K562 (cell line): ENCODE data around the gene PIANP.

Source experiments
- ARHGAP35 ChIP-seq: fragments of 450-650 bp; IDR thresholded peaks from 2 replicates; pipeline ENCODE4 v1.6.1; 2018; ENCODE audit not compliant: partially characterized antibody
- NR2C2 ChIP-seq, 2 experiments: fragments of 200-800 bp in 1 of 2; sonication (Bioruptor generic) in 1 of 2; sonication (generic) in 1 of 2; formaldehyde crosslinking in 1 of 2; IDR thresholded peaks; 2 replicates each; pipeline versions ENCODE4 v1.6.1 to v1.8.0; 2016 to 2022; ENCODE audit warnings: mild to moderate bottlenecking in 1 of 2, missing compliant biosample characterization in 1 of 2, missing genetic modification characterization in 1 of 2, missing genetic modification reagents in 1 of 2
- POLR2A ChIP-seq: fragments of 450-650 bp; conservative IDR thresholded peaks from 2 replicates; pipeline ENCODE4 v1.6.1; 2016
- POLR2AphosphoS5 ChIP-seq: IDR thresholded peaks from 2 replicates; pipeline ENCODE4 v1.6.1; 2011; ENCODE audit warnings: mild to moderate bottlenecking, low read depth, low read length, moderate library complexity; ENCODE audit not compliant: control insufficient read depth, insufficient read depth
- SIN3A ChIP-seq, 2 experiments: fragments of 150-350 bp in 1 of 2; IDR thresholded peaks; 2 replicates each; pipeline ENCODE4 v1.6.1; 2011 to 2016; ENCODE audit warnings: borderline replicate concordance in 2 of 2, low read depth in 2 of 2, low read length in 2 of 2, mild to moderate bottlenecking in 2 of 2, moderate library complexity in 2 of 2; ENCODE audit not compliant: control insufficient read depth in 1 of 2
- SRSF1 ChIP-seq: fragments of 200-400 bp; formaldehyde crosslinking; IDR thresholded peaks from 2 replicates; pipeline ENCODE4 v1.6.1; 2017; ENCODE audit warnings: mild to moderate bottlenecking, low read depth, low read length, moderate library complexity
- TAF1 ChIP-seq: IDR thresholded peaks from 2 replicates; pipeline ENCODE4 v1.6.1; 2011; ENCODE audit warnings: mild to moderate bottlenecking, low read length, moderate library complexity; ENCODE audit not compliant: insufficient read depth, control insufficient read depth, severe bottlenecking; ENCODE audit errors: extremely low read depth
- XRCC4 ChIP-seq: IDR thresholded peaks from one replicate; pipeline ENCODE4 v1.6.1; 2011; ENCODE audit not compliant: insufficient read depth, insufficient read length; ENCODE audit errors: extremely low read depth
- TF ChIP-seq, protein P1 (sequence below): sonication (generic); formaldehyde crosslinking; IDR thresholded peaks from 2 replicates; pipeline ENCODE4 v1.8.0; 2022; ENCODE audit warnings: mild to moderate bottlenecking, missing genetic modification reagents
- TF ChIP-seq, protein P2 (sequence below), 3 experiments: IDR thresholded peaks in 2 of 3; conservative IDR thresholded peaks in 1 of 3; 2 replicates each; pipeline ENCODE4 v1.5.1; 2011 to 2012; ENCODE audit warnings: low read length in 3 of 3, mild to moderate bottlenecking in 3 of 3, control low read depth in 2 of 3, improper control_type of control experiment in 1 of 3, inconsistent platforms in 1 of 3, low read depth in 1 of 3, mixed read lengths in 1 of 3, moderate library complexity in 1 of 3; ENCODE audit not compliant: insufficient read depth in 2 of 3
- TF ChIP-seq, protein P3 (sequence below): fragments of 150-350 bp; conservative IDR thresholded peaks from 2 replicates; pipeline ENCODE4 v1.6.1; 2014; ENCODE audit warnings: low read length

DNA sequence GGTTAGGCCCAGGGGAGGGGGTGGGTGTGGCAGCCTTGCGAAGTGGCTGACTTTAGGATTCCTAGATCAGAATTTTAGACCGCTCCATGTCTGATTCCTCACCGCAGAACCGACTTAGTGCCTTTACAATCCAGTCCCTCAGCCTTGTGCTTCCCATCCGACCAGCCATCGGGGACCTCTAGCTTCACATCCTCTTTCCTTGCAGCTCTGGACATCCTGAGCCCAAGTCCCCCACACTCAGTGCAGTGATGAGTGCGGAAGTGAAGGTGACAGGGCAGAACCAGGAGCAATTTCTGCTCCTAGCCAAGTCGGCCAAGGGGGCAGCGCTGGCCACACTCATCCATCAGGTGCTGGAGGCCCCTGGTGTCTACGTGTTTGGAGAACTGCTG, 23.8 kb upstream of the PIANP start:
- TF ChIP-seq, protein P1, sequence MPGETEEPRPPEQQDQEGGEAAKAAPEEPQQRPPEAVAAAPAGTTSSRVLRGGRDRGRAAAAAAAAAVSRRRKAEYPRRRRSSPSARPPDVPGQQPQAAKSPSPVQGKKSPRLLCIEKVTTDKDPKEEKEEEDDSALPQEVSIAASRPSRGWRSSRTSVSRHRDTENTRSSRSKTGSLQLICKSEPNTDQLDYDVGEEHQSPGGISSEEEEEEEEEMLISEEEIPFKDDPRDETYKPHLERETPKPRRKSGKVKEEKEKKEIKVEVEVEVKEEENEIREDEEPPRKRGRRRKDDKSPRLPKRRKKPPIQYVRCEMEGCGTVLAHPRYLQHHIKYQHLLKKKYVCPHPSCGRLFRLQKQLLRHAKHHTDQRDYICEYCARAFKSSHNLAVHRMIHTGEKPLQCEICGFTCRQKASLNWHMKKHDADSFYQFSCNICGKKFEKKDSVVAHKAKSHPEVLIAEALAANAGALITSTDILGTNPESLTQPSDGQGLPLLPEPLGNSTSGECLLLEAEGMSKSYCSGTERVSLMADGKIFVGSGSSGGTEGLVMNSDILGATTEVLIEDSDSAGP (CRISPR knock-in tag): no peak
- TF ChIP-seq, protein P2, sequence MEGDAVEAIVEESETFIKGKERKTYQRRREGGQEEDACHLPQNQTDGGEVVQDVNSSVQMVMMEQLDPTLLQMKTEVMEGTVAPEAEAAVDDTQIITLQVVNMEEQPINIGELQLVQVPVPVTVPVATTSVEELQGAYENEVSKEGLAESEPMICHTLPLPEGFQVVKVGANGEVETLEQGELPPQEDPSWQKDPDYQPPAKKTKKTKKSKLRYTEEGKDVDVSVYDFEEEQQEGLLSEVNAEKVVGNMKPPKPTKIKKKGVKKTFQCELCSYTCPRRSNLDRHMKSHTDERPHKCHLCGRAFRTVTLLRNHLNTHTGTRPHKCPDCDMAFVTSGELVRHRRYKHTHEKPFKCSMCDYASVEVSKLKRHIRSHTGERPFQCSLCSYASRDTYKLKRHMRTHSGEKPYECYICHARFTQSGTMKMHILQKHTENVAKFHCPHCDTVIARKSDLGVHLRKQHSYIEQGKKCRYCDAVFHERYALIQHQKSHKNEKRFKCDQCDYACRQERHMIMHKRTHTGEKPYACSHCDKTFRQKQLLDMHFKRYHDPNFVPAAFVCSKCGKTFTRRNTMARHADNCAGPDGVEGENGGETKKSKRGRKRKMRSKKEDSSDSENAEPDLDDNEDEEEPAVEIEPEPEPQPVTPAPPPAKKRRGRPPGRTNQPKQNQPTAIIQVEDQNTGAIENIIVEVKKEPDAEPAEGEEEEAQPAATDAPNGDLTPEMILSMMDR (IDR thresholded peaks at IDR 0.05 in 2 of 3, conservative IDR thresholded peaks at IDR 0.05 in 1 of 3; ENCODE audit: insufficient read depth in 2 of 3, low read depth in 1 of 3, low read length in 3 of 3): no peak
- TF ChIP-seq TAF1 (no peak), XRCC4 (no peak), SRSF1 (no peak), SIN3A (IDR thresholded peaks at IDR 0.05; ENCODE audit: borderline replicate concordance in 2 of 2, control insufficient read depth in 1 of 2, low read depth in 2 of 2, low read length in 2 of 2) (no peak), NR2C2 (CRISPR knock-in tag; IDR thresholded peaks at IDR 0.05) (no peak; the same call in 1 of the 2 replicates), NR2C2 (tag; IDR thresholded peaks at IDR 0.05) (no peak), POLR2A (no peak), ARHGAP35 (no peak), POLR2AphosphoS5 (no peak)
- TF ChIP-seq, protein P3, sequence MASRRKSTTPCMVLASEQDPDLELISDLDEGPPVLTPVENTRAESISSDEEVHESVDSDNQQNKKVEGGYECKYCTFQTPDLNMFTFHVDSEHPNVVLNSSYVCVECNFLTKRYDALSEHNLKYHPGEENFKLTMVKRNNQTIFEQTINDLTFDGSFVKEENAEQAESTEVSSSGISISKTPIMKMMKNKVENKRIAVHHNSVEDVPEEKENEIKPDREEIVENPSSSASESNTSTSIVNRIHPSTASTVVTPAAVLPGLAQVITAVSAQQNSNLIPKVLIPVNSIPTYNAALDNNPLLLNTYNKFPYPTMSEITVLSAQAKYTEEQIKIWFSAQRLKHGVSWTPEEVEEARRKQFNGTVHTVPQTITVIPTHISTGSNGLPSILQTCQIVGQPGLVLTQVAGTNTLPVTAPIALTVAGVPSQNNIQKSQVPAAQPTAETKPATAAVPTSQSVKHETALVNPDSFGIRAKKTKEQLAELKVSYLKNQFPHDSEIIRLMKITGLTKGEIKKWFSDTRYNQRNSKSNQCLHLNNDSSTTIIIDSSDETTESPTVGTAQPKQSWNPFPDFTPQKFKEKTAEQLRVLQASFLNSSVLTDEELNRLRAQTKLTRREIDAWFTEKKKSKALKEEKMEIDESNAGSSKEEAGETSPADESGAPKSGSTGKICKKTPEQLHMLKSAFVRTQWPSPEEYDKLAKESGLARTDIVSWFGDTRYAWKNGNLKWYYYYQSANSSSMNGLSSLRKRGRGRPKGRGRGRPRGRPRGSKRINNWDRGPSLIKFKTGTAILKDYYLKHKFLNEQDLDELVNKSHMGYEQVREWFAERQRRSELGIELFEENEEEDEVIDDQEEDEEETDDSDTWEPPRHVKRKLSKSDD: no peak
